Measurements from ENCODE around the gene PNMA8A.
"Not testable (repeated sequence)": the region's sequence is repeated elsewhere in the genome, so short reads cannot be mapped to it uniquely, and the experiment has no call there.

Gene PNMA8A

DNA sequence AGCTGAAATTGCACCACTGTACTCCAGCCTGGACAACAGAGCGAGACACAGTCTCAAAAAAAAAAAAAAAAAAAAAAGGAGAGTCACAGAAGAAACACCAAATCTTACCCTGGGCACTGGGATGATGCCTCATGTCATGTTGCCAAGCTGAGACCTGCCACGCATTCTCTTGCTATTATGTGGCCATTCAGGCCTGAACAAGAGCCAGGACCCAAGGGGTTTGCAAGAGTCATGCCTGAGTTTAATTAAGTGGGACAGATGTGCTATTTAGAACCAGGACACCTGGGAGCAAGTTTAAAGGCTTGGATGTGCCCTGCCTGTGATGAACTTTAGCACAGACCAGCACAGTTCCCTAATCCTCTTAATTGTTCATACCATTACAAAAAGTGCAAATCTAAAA, 9.8 kb downstream of the PNMA8A start:
- DNase-seq = no peak

GRCh38 chr19:46460981-46461380, 10.4 kb downstream of the PNMA8A start:
- no peak for DNase-seq

GRCh38 chr19:46460055-46460454, 11.3 kb downstream of the PNMA8A start:
- DNase-seq = no peak

DNA sequence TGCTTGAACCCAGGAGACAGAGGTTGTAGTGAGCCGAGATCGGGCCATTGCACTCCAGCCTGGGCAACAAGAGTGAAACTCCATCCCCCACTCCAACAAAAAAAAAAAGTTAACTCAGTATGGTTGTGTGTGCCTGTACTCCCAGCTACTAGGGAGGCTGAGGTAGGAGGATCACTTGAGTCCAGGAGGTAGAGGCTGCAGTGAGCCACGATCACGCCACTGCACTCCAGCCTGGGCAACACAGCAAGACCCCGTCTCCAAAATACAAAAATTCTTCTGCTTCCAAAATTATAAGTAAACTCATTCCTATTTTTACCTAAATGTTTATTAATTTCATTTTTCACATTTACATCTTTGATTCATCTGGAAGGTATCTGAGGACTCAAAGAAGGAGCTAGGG, 14.4 kb downstream of the PNMA8A start:
- no peak for DNase-seq

- DNase-seq = no peak
Measured at GRCh38 chr19:46454244-46454643, 17.1 kb downstream of the PNMA8A start.

DNA sequence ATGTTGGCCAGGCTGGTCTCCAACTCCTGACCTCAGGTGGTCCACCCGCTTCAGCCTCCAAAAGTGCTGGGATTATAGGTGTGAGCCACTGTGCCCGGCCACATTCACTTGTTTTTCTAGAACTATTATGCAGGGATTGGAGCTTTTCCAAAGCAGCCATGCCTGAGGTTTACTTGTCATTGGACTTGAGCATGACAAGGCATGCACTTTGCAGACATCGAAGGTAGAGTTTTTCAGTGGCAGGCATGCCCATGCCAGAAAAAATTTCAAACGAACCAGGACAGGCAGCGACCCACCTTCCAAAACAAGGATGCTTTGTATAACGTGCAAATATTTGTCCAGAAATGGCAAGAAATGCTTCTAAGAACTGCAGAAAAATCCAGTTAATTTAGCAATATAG, 17.7 kb downstream of the PNMA8A start:
- peak; percentile 8 for DNase-seq

DNA sequence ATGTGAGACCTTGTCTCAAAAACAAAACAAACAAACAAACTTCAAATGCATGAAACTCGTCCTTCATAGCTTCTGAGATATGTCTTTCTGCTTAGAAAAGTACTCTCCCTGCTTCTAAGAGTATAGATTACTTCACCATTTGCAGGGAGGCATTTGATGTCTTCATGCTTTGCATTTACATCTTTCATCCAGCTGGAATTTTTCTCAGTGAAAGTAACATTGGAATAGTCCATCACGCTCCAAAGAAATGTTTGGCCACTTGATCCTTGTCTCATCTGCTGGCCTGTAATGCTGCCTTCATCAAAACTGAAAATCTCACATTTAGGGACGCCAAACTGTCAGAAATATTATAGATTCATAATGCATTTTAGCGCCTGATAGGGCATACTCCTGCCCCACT, 19.2 kb downstream of the PNMA8A start:
- DNase-seq = no peak

DNA sequence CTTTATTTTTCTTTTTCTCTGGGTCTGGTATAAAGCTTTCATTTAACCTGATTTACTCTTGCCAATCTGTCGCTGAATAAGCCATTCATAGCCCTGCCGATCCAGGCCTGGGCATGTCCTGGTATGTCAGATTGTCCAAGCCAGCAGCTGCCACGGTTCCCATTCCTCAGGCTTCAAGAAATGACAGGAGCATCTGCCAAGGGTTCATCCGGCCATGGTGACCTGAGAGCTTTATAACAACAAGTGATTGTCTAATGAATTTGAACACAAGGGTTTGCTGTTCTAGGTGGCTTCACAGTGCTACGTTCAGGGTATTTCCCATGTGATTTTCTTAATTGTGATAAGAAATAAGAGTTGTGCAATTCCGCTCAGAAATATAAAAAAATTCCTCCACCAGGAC, 20.0 kb downstream of the PNMA8A start:
- DNase-seq = no peak

DNA sequence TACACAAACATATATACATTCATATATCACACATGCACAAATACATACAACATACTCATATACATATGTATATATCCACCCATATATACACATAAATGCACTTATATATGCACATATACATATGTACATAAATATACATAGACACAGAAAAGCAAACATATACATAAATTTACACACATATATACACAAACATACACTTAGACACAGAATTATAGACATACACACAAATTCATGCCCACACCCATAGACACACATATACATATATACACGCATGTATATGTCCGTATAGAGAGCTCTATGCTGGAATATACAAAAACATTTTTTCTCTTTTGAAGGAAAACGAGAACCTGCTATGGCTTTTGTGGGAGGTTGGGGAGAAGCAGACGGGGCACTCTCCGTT, 20.6 kb downstream of the PNMA8A start:
- DNase-seq = no peak

GRCh38 chr19:46449228-46449627, 22.1 kb downstream of the PNMA8A start:
- DNase-seq = peak; percentile 16

GRCh38 chr19:46448601-46449000, 22.8 kb downstream of the PNMA8A start:
- DNase-seq = no peak

DNA sequence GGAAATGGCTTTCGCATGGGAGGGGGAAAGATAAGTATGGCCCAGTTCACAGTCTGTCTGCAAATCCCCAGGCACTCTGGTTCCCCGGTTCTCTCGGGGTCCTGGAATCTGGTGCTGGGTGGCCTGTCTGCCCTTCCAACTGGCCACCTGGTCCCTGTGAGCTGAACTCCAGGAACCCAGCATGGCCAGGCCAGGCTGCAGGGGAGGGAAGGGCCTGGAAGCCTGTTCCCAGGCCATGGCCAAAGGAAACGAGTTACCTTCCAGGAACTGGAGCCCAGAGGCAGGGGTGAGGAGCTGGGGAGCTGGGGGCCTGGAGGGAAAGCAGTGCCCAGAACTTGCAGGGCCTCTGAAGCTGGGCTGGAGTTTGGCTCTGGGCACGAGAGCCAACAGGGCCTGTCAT, 23.5 kb downstream of the PNMA8A start:
- DNase-seq = no peak

GRCh38 chr19:46447006-46447405, 24.4 kb downstream of the PNMA8A start:
- DNase-seq = no peak

GRCh38 chr19:46446021-46446420, 25.3 kb downstream of the PNMA8A start:
- no peak for DNase-seq

DNA sequence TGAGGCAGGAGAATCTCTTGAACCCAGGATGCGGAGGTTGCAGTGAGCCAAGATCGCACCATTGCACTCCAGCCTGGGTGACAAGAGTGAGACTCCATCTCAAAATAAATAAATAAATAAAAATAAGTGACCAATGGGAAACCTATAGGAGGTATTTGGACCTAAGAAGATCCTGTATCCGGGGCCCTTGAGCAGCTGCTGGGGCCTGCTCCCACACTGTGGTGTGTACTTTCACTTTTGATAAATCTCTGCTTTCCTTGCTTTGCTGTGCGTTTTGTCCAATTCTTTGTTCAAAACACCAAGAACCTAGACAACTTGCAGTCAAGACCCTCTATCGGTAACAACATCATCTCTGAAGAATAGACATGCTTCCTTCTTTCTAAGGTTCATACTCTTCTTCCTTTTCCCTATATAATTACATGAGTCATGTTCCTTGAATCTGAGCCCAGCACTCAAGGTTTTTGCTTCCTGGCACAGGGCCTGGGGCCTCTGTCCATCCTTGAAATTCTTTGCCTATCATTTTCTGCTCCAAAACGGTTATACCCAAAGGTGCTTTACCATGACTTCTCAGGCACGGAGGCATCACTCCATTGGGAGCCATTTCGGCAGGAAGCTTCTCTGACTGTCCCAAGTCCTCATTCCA, 28.4 kb downstream of the PNMA8A start:
- DNase-seq = no peak

- no peak for DNase-seq
Measured at GRCh38 chr19:46441866-46442265, 29.5 kb downstream of the PNMA8A start.

DNA sequence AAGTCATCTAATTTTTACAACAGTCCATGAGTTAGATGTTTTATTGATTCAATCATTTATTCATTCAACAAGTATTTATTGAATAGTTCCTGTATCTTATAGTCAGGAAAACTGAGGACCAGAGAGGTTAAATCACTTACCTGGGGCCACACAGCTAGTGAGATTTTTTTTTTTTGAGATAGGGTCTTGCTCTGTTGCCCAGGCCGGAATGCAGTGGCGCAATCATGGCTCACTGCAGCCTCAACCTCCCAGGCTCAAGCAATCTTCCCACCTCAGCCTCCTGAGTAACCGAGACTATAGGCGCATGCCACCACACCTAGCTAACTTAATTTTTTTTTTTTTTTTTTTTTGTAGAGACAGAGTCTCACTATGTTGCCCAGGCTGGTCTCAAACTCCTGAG, 35.7 kb downstream of the PNMA8A start:
- DNase-seq = not testable (repeated sequence)

DNA sequence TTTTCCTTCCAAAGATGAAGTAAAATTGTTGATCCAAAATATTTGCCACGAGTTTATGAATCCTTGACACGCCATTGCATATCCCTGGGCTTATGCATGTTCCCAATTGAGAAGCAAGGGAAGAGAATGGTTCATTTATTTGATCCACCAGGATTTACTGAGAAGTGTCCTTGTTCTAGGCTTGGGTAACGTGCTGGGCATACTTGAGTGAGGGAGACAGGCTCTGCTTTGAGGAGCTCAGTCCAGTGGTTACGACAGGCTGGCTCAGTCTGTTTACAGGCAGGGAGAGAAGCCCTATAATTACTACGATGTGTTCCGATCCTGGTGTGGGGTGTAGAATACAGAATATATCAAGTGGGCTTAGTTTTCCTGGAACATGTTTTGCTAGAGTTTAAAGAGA, 36.4 kb downstream of the PNMA8A start:
- no peak for DNase-seq

- not testable (repeated sequence) for DNase-seq
Measured at GRCh38 chr19:46433470-46433869, 37.9 kb downstream of the PNMA8A start.

DNA sequence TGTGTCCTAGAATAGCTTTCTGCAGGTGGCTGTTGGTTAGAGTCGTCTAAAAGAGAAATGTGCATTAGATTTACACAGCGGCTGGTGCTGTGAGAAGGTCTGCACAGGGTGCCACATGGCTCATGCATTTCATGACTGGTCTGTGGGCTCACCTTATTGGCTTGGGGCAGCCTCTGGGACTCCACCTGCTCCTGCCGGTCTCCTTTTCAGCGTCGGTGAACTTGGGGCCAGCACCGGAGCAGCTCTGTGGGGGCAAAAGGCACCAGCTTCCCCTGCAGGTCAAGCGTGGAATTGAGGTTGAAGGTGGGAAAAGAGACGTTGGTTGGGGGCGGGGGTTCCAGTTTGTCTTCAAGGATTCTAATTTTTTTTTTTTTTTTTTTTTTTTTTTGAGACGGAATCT, 39.5 kb downstream of the PNMA8A start:
- DNase-seq = no peak

DNA sequence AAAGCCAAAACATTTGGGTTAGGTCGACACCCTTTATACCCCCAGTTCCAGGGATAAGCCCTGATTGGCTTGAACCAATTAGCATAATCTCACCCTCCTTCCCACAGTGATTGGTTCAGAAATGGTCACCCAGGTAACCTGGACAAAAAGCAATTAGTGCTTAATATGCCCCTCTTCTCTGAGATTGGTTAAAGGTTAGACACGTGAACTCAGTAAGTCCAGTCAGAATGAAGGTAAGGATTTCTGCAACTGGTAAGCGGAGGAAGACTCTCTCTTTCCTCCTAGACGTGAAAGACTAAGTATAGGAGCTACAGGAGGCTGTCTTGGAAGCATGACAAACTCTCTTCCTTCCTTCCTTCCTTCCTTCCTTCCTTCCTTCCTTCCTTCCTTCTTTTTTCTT, 41.4 kb downstream of the PNMA8A start:
- DNase-seq = no peak

- DNase-seq = peak; percentile 77
Measured at GRCh38 chr19:46428239-46429135, 42.9 kb downstream of the PNMA8A start, which contains the start of gene PNMA8C. Gene PNMA8C, minus strand, starts transcription at chr19:46428936. Its CDS starts 577 bp downstream, at chr19:46428359.

GRCh38 chr19:46427518-46428045, 43.8 kb downstream of the PNMA8A start:
- no peak for DNase-seq

DNA sequence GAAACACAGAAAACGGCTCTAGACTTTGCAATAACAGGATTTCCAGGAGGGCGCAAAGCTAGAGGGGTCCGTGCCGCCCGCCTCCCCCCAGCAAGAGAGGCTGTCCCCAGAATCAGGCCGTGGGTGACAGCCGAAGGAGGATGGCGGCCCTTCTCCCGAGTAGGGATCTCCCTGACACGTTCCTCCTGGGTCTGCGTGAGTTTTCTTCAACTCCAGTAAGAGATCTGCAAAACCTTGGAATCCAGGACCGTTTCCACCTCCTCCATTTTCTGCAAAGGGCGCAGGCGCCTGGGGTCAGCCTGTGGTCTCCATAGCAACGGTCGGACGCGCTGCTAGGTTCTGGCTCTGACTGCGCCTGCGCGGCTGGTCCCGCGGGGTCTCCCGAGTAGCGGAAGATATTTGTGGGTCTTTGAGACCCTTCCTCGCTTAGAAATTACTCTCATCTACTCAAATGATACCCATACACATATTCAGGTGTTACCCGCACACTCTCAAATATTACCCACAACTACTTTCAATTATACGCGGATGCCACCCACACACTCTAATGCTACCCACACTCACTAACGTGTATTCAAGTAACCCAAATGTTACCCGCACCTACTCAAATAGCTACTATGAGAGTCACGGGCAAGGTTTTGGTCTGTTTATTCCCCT, 44.7 kb downstream of the PNMA8A start:
- no peak for DNase-seq

Data from activated effector memory CD4-positive, alpha-beta T cell treated with anti-CD3 and anti-CD28 coated beads, Interleukin-2, amount 50 U/mL, for 16 hours (primary cell).